Mesendoderm (in vitro differentiated cells): ENCODE results near the gene NDUFA6.
"Not testable (repeated sequence)": the region's sequence is repeated elsewhere in the genome, so short reads cannot be mapped to it uniquely, and the experiment has no call there.

Experiments used
- DNase-seq: peaks from one replicate; pipeline ENCODE4 v3.0.0; 2013
- H2AK5ac ChIP-seq: 2 replicates; pipeline ENCODE4 v1.6.1; 2013; ENCODE audit warnings: low read length, inconsistent platforms
- H2BK120ac ChIP-seq: 2 replicates; pipeline ENCODE4 v1.6.1; 2013; ENCODE audit warnings: low read depth, mild to moderate bottlenecking, low read length, moderate library complexity, mixed read lengths
- H2BK15ac ChIP-seq: replicated peaks from 2 replicates; pipeline ENCODE4 v1.6.1; 2013; ENCODE audit warnings: low read depth, mild to moderate bottlenecking, moderate library complexity
- H2BK5ac ChIP-seq: 2 replicates; pipeline ENCODE4 v1.6.1; 2013; ENCODE audit warnings: low read length, inconsistent platforms
- H3K18ac ChIP-seq: 2 replicates; pipeline ENCODE4 v1.6.1; 2013; ENCODE audit warnings: mild to moderate bottlenecking, low read length, mixed read lengths
- H3K23ac ChIP-seq: one replicate; pipeline ENCODE4 v1.6.1; 2013; ENCODE audit warnings: low read length
- H3K27ac ChIP-seq: 2 replicates; pipeline ENCODE4 v1.5.1; 2013; ENCODE audit warnings: low read depth, mild to moderate bottlenecking, inconsistent platforms, low read length, moderate library complexity
- H3K27me3 ChIP-seq: 2 replicates; pipeline ENCODE4 v1.6.1; 2013; ENCODE audit warnings: low read length, control low read depth, mild to moderate bottlenecking, inconsistent platforms; ENCODE audit not compliant: insufficient read depth, poor library complexity
- H3K36me3 ChIP-seq: 2 replicates; pipeline ENCODE4 v1.6.1; 2013; ENCODE audit warnings: low read length, inconsistent platforms; ENCODE audit not compliant: control insufficient read depth, insufficient read depth
- H3K4ac ChIP-seq: one replicate; pipeline ENCODE4 v1.6.1; 2013; ENCODE audit warnings: low read depth, mild to moderate bottlenecking, low read length, moderate library complexity
- H3K4me1 ChIP-seq: 2 replicates; pipeline ENCODE4 v1.6.1; 2013; ENCODE audit warnings: low read depth, low read length, inconsistent platforms; ENCODE audit not compliant: control insufficient read depth
- H3K4me2 ChIP-seq: 2 replicates; pipeline ENCODE4 v1.6.1; 2013; ENCODE audit warnings: low read length
- H3K4me3 ChIP-seq: 2 replicates; pipeline ENCODE4 v1.5.1; 2013; ENCODE audit warnings: mild to moderate bottlenecking, low read length
- H3K56ac ChIP-seq: one replicate; pipeline ENCODE4 v1.6.1; 2013; ENCODE audit warnings: low read length
- H3K79me1 ChIP-seq: 2 replicates; pipeline ENCODE4 v1.6.1; 2013; ENCODE audit warnings: low read length, inconsistent platforms
- H3K79me2 ChIP-seq: 2 replicates; pipeline ENCODE4 v1.6.1; 2013; ENCODE audit warnings: mild to moderate bottlenecking, low read length; ENCODE audit not compliant: control insufficient read depth, insufficient read depth
- H3K9ac ChIP-seq: 2 replicates; pipeline ENCODE4 v1.6.1; 2013; ENCODE audit warnings: low read length, inconsistent platforms
- H4K5ac ChIP-seq: one replicate; pipeline ENCODE4 v1.6.1; 2013; ENCODE audit warnings: low read length
- H4K8ac ChIP-seq: one replicate; pipeline ENCODE4 v1.6.1; 2013; ENCODE audit warnings: low read depth, mild to moderate bottlenecking, control low read depth, low read length, moderate library complexity
- WGBS: extraction: QIAGEN DNeasy Blood & Tissue Kit; methylation state at CpG from one replicate; pipeline ENCODE4 v1.1.7; 2013; ENCODE audit warnings: low lambda C conversion rate, missing lambda C conversion rate; ENCODE audit not compliant: insufficient coverage; ENCODE audit errors: extremely low coverage; 5-methylcytosine and 5-hydroxymethylcytosine counted together

NDUFA6 gene

GRCh38 chr22:42130182-42130581, 39.6 kb upstream of the NDUFA6 start:
- H3K27me3 ChIP-seq, DNase-seq, H3K9ac ChIP-seq, H3K4me3 ChIP-seq, H3K4me1 ChIP-seq, H2AK5ac ChIP-seq, H3K4ac ChIP-seq, H3K79me1 ChIP-seq, H3K18ac ChIP-seq, H3K36me3 ChIP-seq, H2BK15ac ChIP-seq, H3K79me2 ChIP-seq, H4K8ac ChIP-seq, H3K27ac ChIP-seq, H2BK5ac ChIP-seq, H4K5ac ChIP-seq, H3K56ac ChIP-seq, H2BK120ac ChIP-seq, H3K23ac ChIP-seq, H3K4me2 ChIP-seq: not testable (repeated sequence)
- no CpG with 5 or more reads among the region's 7 CpGs for WGBS

DNA sequence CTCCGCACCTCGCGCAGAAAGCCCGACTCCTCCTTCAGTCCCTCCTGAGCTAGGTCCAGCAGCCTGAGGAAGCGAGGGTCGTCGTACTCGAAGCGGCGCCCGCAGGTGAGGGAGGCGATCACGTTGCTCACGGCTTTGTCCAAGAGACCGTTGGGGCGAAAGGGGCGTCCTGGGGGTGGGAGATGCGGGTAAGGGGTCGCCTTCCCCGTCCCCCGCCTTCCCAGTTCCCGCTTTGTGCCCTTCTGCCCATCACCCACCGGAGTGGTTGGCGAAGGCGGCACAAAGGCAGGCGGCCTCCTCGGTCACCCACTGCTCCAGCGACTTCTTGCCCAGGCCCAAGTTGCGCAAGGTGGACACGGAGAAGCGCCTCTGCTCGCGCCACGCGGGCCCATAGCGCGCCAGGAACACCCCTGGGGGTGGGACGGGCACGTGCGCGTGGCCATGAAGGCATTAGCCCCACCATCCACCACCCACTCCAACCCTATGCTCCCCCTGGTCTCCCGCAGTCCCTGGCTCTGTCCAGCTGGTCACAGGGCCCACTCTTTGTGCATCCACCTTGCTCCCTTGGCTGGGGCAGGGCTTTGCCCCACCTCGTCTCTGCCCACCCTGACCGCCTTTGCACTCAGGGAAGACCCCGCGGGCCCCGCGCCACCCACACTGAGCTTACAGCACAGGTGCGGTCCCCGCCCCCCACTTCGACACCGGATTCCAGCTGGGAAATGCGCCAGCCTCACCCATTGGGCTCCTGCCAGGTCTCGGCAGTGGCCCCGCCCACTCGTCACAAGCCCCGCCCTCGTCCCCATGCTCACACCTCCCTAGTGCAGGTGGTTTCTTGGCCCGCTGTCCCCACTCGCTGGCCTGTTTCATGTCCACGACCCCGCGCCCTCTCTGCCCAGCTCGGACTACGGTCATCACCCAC, 38.5 kb upstream of the NDUFA6 start:
- H3K18ac ChIP-seq, H2AK5ac ChIP-seq, H3K23ac ChIP-seq, H3K4me1 ChIP-seq, H3K27me3 ChIP-seq, H3K27ac ChIP-seq, H4K5ac ChIP-seq, H4K8ac ChIP-seq, DNase-seq, H3K4ac ChIP-seq, H3K36me3 ChIP-seq, H3K4me2 ChIP-seq, H3K4me3 ChIP-seq, H3K79me2 ChIP-seq, H2BK5ac ChIP-seq, H2BK120ac ChIP-seq, H3K56ac ChIP-seq, H3K9ac ChIP-seq, H3K79me1 ChIP-seq, H2BK15ac ChIP-seq: not testable (repeated sequence)
- no CpG with 5 or more reads among the region's 65 CpGs for WGBS

DNA sequence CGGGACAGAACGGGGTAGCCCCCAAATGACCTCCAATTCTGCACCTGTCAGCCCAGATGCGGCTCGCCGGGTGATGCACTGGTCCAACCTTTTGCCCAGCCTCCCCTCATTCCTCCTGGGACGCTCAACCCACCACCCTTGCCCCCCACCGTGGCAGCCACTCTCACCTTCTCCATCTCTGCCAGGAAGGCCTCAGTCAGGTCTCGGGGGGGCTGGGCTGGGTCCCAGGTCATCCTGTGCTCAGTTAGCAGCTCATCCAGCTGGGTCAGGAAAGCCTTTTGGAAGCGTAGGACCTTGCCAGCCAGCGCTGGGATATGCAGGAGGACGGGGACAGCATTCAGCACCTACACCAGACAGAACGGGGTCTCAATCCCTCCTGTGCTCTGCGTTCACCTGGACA, 37.4 kb upstream of the NDUFA6 start:
- H2AK5ac ChIP-seq, H2BK5ac ChIP-seq, H4K8ac ChIP-seq, H3K9ac ChIP-seq, H3K79me2 ChIP-seq, H3K4me1 ChIP-seq, H2BK120ac ChIP-seq, H3K36me3 ChIP-seq, H3K4me3 ChIP-seq, H3K4ac ChIP-seq, H3K27me3 ChIP-seq, H3K27ac ChIP-seq, H3K79me1 ChIP-seq, DNase-seq, H3K56ac ChIP-seq, H2BK15ac ChIP-seq, H3K18ac ChIP-seq, H3K23ac ChIP-seq, H3K4me2 ChIP-seq, H4K5ac ChIP-seq: not testable (repeated sequence)
- no CpG with 5 or more reads among the region's 13 CpGs for WGBS

DNA sequence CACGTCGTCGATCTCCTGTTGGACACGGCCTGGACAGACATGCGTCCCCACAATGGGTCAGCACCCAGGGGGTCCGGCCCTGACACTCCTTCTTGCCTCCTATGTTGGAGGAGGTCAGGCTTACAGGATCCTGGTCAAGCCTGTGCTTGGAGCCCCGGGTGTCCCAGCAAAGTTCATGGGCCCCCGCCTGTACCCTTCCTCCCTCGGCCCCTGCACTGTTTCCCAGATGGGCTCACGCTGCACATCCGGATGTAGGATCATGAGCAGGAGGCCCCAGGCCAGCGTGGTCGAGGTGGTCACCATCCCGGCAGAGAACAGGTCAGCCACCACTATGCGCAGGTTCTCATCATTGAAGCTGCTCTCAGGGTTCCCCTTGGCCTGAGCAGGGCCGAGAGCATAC, 37.0 kb upstream of the NDUFA6 start:
- Histone ChIP-seq H3K36me3 (no peaks in the 10 kb centered on the region), H2AK5ac (no peak overlapping the region), H3K79me1 (no peaks in the 10 kb centered on the region), H3K27me3 (no peaks in the 10 kb centered on the region), H3K23ac (no peak overlapping the region), H3K27ac (no peak overlapping the region), H3K56ac (no peak overlapping the region), H2BK120ac (no peak overlapping the region), H3K4ac (no peak overlapping the region), H4K5ac (no peak overlapping the region), H2BK15ac (no peak overlapping the region), H3K4me1 (no peaks in the 10 kb centered on the region), H3K18ac (no peak overlapping the region), H3K9ac (no peak overlapping the region), H2BK5ac (no peak overlapping the region), H3K79me2 (no peaks in the 10 kb centered on the region), H4K8ac (no peak overlapping the region), H3K4me3 (no peak overlapping the region), H3K4me2 (no peak overlapping the region)
- WGBS = no CpG with 5 or more reads among the region's 16 CpGs
- DNase-seq = no peak

GRCh38 chr22:42123529-42123928, 33.0 kb upstream of the NDUFA6 start:
- not testable (repeated sequence) for H3K36me3 ChIP-seq, H3K4me1 ChIP-seq, H3K79me1 ChIP-seq, H4K8ac ChIP-seq, H3K27ac ChIP-seq, H2BK5ac ChIP-seq, H2AK5ac ChIP-seq, H3K9ac ChIP-seq, DNase-seq, H4K5ac ChIP-seq, H3K4ac ChIP-seq, H3K79me2 ChIP-seq, H3K27me3 ChIP-seq, H3K56ac ChIP-seq, H2BK120ac ChIP-seq, H3K4me2 ChIP-seq, H3K23ac ChIP-seq, H3K4me3 ChIP-seq, H2BK15ac ChIP-seq, H3K18ac ChIP-seq
- WGBS = no CpG with 5 or more reads among the region's 4 CpGs
